NOMO-1 treated with DMSO at 0.1 percent for 48 hours (cell line): ENCODE measurements around the gene ISM2.
A peak's percentile ranks its signal among the peaks of the same experiment; 100 is the strongest.

ENCODE experiments used
- DNase-seq: peaks from one replicate; lab custom pipeline; 2025; ENCODE audit not compliant: unreplicated experiment; lab: John Stamatoyannopoulos, UW

The ISM2 gene

GRCh38 chr14:77508876-77509275, 10.3 kb upstream of the ISM2 start:
- DNase-seq: no peak

- DNase-seq: no peak
Measured at GRCh38 chr14:77508249-77508648, 9.6 kb upstream of the ISM2 start.

- no peak for DNase-seq
Measured at GRCh38 chr14:77507762-77508161, 9.1 kb upstream of the ISM2 start.

DNA sequence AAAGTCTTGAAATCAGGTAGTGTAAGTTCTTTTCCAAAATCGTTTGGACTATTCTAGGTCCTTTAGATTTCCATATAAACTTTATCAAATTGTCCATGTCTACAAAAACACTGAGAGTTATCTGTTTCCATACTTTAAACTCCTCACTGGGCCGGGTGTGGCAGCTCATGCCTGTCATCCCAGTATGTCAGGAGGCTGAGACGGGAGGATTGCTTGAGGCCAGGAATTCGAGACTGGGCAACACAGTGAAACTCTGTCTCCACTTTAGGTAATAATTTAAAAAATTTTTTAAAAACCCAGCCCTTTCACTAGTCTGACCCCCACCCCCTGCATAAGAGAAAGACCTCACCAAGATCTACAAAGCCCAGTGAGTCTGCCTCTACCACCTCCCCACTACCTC, 6.4 kb upstream of the ISM2 start:
- DNase-seq: no peak

GRCh38 chr14:77503138-77503537, 4.5 kb upstream of the ISM2 start:
- no peak for DNase-seq

- no peak for DNase-seq
Measured at GRCh38 chr14:77502109-77502782, 3.6 kb upstream of the ISM2 start.

DNA sequence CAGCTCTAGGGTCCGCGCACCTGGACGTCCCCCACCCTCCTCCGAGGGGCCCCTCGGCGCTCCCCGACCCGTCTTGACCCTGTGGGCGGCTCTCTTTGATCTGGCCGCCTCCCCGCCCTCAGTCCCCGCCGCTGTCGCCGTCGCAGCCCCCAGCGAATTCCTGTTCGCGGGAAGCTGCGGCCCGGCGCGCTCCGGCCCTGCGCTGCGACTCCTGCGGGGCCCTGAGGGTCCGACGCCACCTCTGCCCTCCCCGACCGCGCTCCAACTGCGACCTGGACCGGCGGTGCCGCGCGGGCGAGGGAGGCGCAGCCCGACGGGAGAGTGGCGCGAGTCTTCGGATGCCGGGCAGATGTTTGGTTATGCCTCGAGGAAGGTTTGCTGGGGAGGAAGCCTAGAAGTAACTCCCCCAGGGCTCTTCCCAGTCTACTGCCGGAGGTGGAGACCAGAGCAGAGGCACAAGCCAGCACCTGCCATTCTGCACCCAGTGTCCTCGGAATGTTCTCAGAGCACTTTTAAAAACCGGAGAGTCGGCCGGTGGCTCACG, 440 bp upstream of the ISM2 start:
- DNase-seq: no peak

GRCh38 chr14:77495334-77495733, 3.3 kb downstream of the ISM2 start:
- no peak for DNase-seq

DNA sequence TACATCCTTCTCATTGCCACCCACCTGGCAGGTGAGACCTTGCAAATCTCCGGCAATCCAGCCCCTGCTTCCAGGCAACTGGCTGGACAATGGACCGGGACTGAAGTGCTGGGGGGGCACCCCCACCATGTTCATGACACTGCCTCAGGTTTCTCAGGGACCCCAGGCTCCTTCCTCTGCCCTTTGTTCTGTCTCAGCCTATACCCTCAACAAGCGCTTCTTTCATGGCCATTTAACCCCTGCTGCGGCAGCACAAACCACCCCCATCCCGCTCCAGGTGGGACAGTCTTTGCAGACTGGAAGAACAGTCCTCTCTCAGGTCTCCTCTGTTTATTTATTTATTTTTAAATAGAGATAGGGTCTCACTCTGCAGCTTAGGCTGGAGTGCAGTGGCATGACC, 7.6 kb downstream of the ISM2 start:
- no peak for DNase-seq

- DNase-seq: no peak
Measured at GRCh38 chr14:77490347-77490986, 8.1 kb downstream of the ISM2 start.

DNA sequence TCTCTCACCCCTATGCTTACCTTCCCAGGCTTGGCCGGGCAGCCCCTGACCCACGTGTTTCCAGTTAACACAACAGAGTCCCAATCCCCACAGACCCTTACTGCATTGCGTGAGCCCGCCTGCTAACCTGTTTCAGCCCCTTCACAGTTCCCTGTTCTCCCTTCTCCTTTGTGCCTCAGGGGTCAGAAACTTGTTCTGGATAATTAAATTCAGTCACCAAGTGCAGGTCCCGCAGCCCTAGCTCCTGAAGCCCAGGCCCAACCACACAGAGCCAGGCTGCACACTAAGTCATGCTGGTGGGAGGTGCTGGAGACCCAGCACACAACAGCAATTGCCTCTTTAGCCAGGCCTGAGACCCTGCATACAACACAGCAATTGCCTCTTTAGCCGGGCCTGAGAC, 9.6 kb downstream of the ISM2 start:
- no peak for DNase-seq

GRCh38 chr14:77488558-77488957, 10.1 kb downstream of the ISM2 start:
- no peak for DNase-seq

GRCh38 chr14:77485901-77486678, 12.5 kb downstream of the ISM2 start:
- DNase-seq: no peak

DNA sequence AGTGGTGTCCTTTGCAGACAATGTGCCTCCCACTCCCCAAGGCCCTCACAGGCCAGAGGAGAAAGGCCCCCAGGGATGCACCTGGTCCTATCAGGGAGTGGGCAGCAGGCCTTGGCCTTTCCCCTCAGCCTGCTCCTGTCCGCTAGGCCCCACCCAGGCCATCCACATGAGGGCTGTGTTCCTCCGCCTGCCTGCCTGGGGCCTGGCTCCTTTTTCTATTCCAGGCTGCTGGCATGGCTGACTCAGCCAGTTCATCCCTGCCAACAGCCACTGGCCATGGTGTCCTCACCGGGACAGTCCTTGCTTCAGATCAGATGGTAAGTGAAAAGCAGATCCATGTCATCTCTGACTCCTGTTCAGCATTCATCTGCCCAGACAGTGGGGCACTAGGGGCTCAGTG, 13.4 kb downstream of the ISM2 start:
- no peak for DNase-seq

GRCh38 chr14:77482422-77482821, 16.2 kb downstream of the ISM2 start:
- DNase-seq: no peak

GRCh38 chr14:77478796-77479195, 19.8 kb downstream of the ISM2 start:
- DNase-seq: peak; percentile 32

DNA sequence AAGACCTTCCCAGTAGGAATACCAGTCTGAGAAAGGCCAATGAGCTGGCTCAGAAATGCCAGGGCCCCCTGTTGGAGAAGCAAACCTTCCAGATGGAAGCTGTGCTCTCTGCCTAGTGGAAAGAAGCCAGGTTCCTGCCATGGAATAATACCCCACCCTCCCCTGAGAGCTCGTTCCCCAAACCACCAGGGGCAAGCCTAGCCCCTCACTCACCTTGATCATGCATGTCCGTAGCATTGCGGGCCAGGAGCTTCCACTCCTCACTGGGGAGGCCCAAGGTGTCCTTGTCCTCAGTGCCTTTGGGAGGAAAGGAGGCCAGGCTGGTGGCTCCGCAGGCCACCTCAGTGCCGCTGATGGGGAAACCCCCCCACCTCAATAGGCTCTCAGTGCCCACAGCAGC, 20.6 kb downstream of the ISM2 start:
- no peak for DNase-seq

- no peak for DNase-seq
Measured at GRCh38 chr14:77475432-77476115, 23.0 kb downstream of the ISM2 start.

DNA sequence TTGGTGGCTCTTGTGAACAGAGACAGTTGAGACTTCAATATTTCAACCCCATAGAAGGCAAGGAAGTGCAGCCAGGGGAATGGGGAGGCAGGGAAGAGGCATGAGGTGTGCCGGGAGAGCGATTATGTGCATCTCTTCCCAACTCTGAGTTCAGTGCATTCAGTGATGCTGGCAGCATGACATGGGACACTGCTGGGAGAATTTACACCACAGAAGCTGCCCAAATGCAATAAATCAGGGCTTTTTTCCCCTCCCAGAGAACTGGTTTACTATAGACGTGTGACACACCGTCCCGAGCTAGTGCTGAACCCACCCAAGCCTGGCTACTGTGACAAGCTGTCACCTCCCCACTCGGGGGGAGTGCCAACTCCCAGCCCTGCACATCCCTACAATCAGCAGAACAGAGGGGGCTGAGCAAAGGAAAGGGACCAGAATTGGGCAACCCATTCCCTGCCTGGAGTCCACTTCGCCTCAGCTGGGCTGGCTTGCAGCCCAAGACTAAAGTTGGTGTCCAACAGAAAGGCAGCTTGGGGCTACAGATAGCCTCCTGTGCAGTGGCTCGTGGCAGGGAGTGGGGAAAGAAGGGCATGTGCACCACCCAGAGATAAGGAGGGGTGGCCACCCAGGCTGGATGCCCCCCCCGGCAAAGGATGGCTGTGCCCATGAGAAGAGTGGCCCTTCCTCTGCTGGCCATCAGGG, 24.0 kb downstream of the ISM2 start:
- no peak for DNase-seq

DNA sequence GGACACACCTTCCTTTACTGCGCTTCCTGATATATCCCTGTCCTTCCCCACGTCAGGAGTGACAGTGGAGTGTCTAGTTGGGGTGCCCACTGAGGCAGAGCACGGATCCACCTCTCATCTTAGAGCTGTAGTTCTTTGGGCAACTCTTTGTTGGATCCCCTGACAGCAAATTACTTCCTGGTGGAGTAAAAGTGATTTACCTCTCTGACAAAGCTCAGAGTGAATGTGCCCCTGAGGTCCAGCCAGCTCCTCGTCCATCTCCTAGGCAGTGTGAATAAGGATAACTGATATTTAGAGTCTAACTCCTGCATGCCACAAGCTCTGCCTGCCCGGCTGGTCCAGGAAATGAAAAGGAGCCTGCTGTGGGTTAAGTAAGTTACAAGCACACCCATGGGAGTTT, 24.7 kb downstream of the ISM2 start:
- DNase-seq: no peak
